ENCODE measurements around the gene COPS6. TPM values are rescaled to one million over a fixed set of nuclear protein-coding genes. Genes with fewer than 3 reads are reported as not detected.
A peak's percentile ranks its signal among the peaks of the same experiment; 100 is the strongest.

COPS6 gene
- total RNA-seq, 1 donor from 2014 or later, result 83.1 TPM

DNA sequence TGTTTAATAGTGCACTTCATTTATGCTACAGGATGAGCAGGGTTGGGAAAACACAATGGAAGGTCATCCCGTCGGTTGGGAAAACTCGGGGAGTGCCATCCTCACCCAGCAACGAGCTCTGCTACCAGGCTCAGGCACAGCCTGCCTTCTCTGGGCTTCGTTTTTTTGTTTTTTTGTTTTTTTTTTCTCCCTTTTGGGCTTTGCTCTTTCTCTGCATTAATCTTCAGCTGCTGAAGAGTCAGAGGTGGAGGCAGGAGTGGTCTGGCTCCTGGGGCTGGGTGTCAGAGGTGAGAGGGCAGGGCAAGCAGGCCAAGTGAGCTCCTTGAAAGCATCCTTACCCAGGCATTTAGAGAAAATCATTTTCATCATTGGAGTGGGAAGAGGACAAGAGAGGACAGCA is 18.8 kb upstream of the COPS6 start:
- Mint-ChIP-seq H3K27me3 (ENCODE audit: low read depth) (no peaks in the 10 kb centered on the region), H3K4me1 (ENCODE audit: low read depth) (no peaks in the 10 kb centered on the region), H3K36me3 (ENCODE audit: low read depth) (peaks cover 53% of the 10 kb centered on the region), H3K27ac (ENCODE audit: unreplicated experiment) (peak overlapping the region; percentile 41), H3K9me3 (ENCODE audit: low read depth) (peaks cover 28% of the 10 kb centered on the region), H3K4me3 (ENCODE audit: unreplicated experiment) (no peak overlapping the region)
- TF ChIP-seq, protein P1, sequence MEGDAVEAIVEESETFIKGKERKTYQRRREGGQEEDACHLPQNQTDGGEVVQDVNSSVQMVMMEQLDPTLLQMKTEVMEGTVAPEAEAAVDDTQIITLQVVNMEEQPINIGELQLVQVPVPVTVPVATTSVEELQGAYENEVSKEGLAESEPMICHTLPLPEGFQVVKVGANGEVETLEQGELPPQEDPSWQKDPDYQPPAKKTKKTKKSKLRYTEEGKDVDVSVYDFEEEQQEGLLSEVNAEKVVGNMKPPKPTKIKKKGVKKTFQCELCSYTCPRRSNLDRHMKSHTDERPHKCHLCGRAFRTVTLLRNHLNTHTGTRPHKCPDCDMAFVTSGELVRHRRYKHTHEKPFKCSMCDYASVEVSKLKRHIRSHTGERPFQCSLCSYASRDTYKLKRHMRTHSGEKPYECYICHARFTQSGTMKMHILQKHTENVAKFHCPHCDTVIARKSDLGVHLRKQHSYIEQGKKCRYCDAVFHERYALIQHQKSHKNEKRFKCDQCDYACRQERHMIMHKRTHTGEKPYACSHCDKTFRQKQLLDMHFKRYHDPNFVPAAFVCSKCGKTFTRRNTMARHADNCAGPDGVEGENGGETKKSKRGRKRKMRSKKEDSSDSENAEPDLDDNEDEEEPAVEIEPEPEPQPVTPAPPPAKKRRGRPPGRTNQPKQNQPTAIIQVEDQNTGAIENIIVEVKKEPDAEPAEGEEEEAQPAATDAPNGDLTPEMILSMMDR (IDR thresholded peaks at IDR 0.05), result no peak
- no peak for DNase-seq (ENCODE audit: low spot score)

DNA sequence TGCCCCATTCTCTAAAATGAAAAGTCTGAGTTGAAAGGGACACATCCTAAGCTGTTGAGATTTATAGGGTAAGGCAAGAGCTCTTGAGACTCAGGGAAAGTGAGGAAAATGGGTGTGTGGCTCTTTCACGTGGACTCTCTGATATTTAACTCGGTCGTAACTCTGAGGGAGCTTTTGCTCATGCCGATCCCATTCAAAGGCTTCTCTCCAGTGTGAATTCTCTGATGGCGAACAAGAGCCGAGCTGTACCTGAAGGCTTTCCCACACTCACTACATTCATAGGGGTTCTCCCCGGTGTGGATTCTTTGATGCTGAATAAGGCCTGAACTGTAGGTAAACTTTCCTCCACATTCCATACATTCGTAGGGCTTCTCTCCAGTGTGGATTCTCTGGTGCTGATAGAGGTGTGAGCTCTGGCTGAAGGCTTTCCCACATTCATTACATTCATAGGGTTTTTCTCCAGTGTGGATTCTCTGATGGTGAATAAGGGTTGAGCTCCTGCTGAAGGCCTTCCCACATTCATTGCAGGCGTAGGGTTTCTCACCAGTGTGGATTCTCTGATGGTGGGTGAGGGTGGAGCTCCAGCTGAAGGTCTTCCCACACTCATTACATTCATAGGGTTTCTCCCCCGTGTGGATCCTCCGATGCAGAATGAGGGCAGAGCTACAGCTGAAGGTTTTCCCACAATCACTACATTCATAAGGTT is 17.6 kb upstream of the COPS6 start:
- no peak overlapping the region for H3K27ac Mint-ChIP-seq (ENCODE audit: unreplicated experiment)
- no peak overlapping the region for H3K4me3 Mint-ChIP-seq (ENCODE audit: unreplicated experiment)
- H3K27me3 Mint-ChIP-seq (ENCODE audit: low read depth), result no peaks in the 10 kb centered on the region
- H3K4me1 Mint-ChIP-seq (ENCODE audit: low read depth), result no peaks in the 10 kb centered on the region
- H3K9me3 Mint-ChIP-seq (ENCODE audit: low read depth), result peaks cover 28% of the 10 kb centered on the region
- H3K36me3 Mint-ChIP-seq (ENCODE audit: low read depth), result peaks cover 63% of the 10 kb centered on the region
- TF ChIP-seq, protein P1 (IDR thresholded peaks at IDR 0.05), result no peak
- no peak for DNase-seq (ENCODE audit: low spot score)

DNA sequence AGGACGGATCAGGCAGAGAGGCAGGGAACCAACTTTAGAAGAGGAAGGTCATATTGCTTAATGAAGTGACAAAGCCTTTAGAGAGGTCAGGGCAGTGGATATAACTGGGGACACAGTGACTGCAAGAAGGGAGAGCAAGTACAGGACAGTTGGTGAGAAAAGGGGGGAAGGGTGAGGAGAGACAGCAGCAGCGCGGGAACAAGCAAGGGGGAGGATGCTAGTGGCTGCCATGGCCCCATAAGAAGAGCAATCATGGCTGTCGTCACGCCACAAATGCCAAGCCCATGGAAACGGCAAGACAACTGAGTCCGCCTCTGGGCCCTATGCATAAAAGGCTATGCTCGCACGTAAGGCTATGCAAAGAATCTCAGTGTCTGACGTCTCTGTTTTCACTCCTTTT is 16.3 kb upstream of the COPS6 start:
- Mint-ChIP-seq H3K4me1 (ENCODE audit: low read depth) (peaks cover 3% of the 10 kb centered on the region), H3K27ac (ENCODE audit: unreplicated experiment) (no peak overlapping the region), H3K27me3 (ENCODE audit: low read depth) (no peaks in the 10 kb centered on the region), H3K36me3 (ENCODE audit: low read depth) (peaks cover 70% of the 10 kb centered on the region), H3K4me3 (ENCODE audit: unreplicated experiment) (no peak overlapping the region), H3K9me3 (ENCODE audit: low read depth) (peaks cover 28% of the 10 kb centered on the region)
- TF ChIP-seq, protein P1 (IDR thresholded peaks at IDR 0.05), result no peak
- no peak for DNase-seq (ENCODE audit: low spot score)

DNA sequence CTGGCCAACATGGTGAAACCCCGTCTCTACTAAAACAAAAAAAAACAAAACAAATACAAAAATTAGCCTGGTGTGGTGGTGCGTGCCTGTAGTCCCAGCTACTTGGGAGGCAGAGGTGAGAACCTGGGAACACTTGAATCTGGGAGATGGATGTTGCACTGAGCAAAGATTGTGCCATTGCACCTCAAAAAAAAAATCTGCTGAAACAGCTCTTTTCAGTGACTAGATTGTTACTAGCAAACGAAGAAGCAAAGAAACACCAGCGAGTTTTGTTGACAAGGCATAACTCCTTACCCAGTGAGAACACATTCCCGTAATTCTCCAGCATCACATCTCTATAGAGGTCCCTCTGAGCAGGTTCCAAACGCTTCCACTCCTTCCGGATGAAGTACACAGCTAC is 13.9 kb upstream of the COPS6 start:
- H3K27me3 Mint-ChIP-seq (ENCODE audit: low read depth), result no peaks in the 10 kb centered on the region
- no peak overlapping the region for H3K4me3 Mint-ChIP-seq (ENCODE audit: unreplicated experiment)
- H3K27ac Mint-ChIP-seq (ENCODE audit: unreplicated experiment), result no peak overlapping the region
- TF ChIP-seq, protein P1 (IDR thresholded peaks at IDR 0.05), result no peak
- H3K36me3 Mint-ChIP-seq (ENCODE audit: low read depth), result peaks cover 73% of the 10 kb centered on the region
- DNase-seq (ENCODE audit: low spot score), result no peak
- peaks cover 18% of the 10 kb centered on the region for H3K4me1 Mint-ChIP-seq (ENCODE audit: low read depth)
- H3K9me3 Mint-ChIP-seq (ENCODE audit: low read depth), result peaks cover 28% of the 10 kb centered on the region

DNA sequence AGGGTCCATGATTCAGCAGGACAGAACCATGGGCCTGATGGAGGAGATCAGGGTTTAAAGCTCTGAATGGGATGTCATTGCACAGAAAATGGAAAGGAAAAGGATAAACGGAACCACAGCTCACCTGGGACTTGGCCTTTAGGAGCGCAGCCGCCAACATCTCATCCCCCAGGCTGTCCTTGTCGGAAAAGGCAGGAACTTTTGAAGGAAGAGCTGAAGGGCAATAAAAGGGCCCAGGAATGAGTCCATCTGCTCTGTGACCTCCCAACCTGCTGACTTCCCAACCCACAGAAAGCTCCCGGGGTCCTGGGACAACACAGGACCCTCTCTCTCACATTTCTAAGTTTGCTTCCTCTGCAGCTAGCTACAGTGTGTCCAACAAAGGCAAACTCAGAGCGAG is 13.4 kb upstream of the COPS6 start:
- Mint-ChIP-seq H3K4me3 (ENCODE audit: unreplicated experiment) (no peak overlapping the region), H3K27me3 (ENCODE audit: low read depth) (no peaks in the 10 kb centered on the region), H3K27ac (ENCODE audit: unreplicated experiment) (no peak overlapping the region), H3K36me3 (ENCODE audit: low read depth) (peaks cover 69% of the 10 kb centered on the region), H3K4me1 (ENCODE audit: low read depth) (peaks cover 23% of the 10 kb centered on the region), H3K9me3 (ENCODE audit: low read depth) (peaks cover 26% of the 10 kb centered on the region)
- no peak for DNase-seq (ENCODE audit: low spot score)
- TF ChIP-seq, protein P1 (IDR thresholded peaks at IDR 0.05), result no peak
